Measurements from ENCODE around the gene LRRC4C. TPM values are rescaled to one million over a fixed set of nuclear protein-coding genes. Genes with fewer than 3 reads are reported as not detected.

LRRC4C gene
- total and polyA plus RNA-seq, 10 of the 15 experiments (the other 5 are each of a cell fraction or from before 2014, with no cell fraction given): 1.5 TPM; not detected in 9

GRCh38 chr11:40179541-40179940, 1279.9 kb downstream of the LRRC4C start:
- Histone ChIP-seq H3K4me1 (ENCODE audit: control insufficient read depth, insufficient read depth, low read length) (no peaks in the 10 kb centered on the region; the same call in 1 of the 2 replicates), H3K27me3 (replicated peaks in 1 of 2; ENCODE audit: control insufficient read depth in 2 of 2, insufficient read depth in 2 of 2, low read length in 1 of 2) (no peaks in the 10 kb centered on the region), H3K4me3 (no peak overlapping the region), H3K36me3 (ENCODE audit: control insufficient read depth in 2 of 2, insufficient read depth in 2 of 2, low read length in 1 of 2) (no peaks in the 10 kb centered on the region), H3K9ac (ENCODE audit: control insufficient read depth, insufficient read depth, low read length) (no peak overlapping the region), H3K79me2 (ENCODE audit: control insufficient read depth, insufficient read depth, low read length) (no peaks in the 10 kb centered on the region), H3K9me3 (replicated peaks; ENCODE audit: control insufficient read depth, insufficient read depth, low read length) (no peaks in the 10 kb centered on the region), H2AFZ (ENCODE audit: control insufficient read depth, low read depth, low read length) (no peak overlapping the region), H3K4me2 (ENCODE audit: control insufficient read depth, insufficient read depth) (no peak overlapping the region), H3K27ac (ENCODE audit: control insufficient read depth, insufficient read depth) (no peak overlapping the region), H4K20me1 (ENCODE audit: control insufficient read depth, insufficient read depth) (no peaks in the 10 kb centered on the region)
- POLR2A ChIA-PET: interaction anchor here (0.6 kb wide), 1 partner anchor 1029 kb away, joined by 3 read pairs; no protein-coding TSS in a partner anchor
- TF ChIP-seq YBX1 (IDR thresholded peaks at IDR 0.05) (no peak), ELK1 (IDR thresholded peaks at IDR 0.05; ENCODE audit: low read depth, low read length) (no peak), CUX1 (IDR thresholded peaks at IDR 0.05; ENCODE audit: insufficient replicate concordance, low read depth, low read length) (no peak), SMARCA5 (IDR thresholded peaks at IDR 0.05) (no peak), RUNX3 (IDR thresholded peaks at IDR 0.05; ENCODE audit: low read length) (no peak), EED (IDR thresholded peaks at IDR 0.05; ENCODE audit: low read depth) (no peak), HDAC2 (IDR thresholded peaks at IDR 0.05) (no peak), PAX5 (IDR thresholded peaks at IDR 0.05; ENCODE audit: borderline replicate concordance, low read depth, low read length) (no peak), PAX8 (IDR thresholded peaks at IDR 0.05) (no peak), RB1 (IDR thresholded peaks at IDR 0.05; ENCODE audit: borderline replicate concordance) (no peak), ZBTB33 (IDR thresholded peaks at IDR 0.05) (no peak), CTCF (IDR thresholded peaks at IDR 0.05 in 2 of 3, conservative IDR thresholded peaks at IDR 0.05 in 1 of 3; ENCODE audit: control insufficient read depth in 2 of 3, extremely low read depth in 1 of 3, insufficient read depth in 1 of 3, low read depth in 3 of 3, low read length in 3 of 3) (no peak), WRNIP1 (IDR thresholded peaks at IDR 0.05; ENCODE audit: borderline replicate concordance, low read depth, low read length) (no peak), RAD51 (IDR thresholded peaks at IDR 0.05) (no peak), HDAC6 (IDR thresholded peaks at IDR 0.05; ENCODE audit: unreplicated experiment) (no peak), ZZZ3 (IDR thresholded peaks at IDR 0.05; ENCODE audit: control insufficient read depth, insufficient read length, low read depth) (no peak)
- no peak for ATAC-seq
- DNase-seq (ENCODE audit: low read depth, low spot score): no peak
- in situ Hi-C loops (cut with MboI): no loop called here
- intact Hi-C loops (cut with micrococcal nuclease; ENCODE audit: unreplicated experiment): no loop called here
- SMC1A ChIA-PET (ENCODE audit: uncharacterized antibody, unreplicated experiment): interaction anchor here (6.2 kb wide), 1 partner anchor 12 kb away, joined by 54 read pairs; no protein-coding TSS in a partner anchor
- no TSS peak for BruUV-seq (replicated peaks)
- CTCF ChIA-PET: interaction anchor here (0.6 kb wide), 1 partner anchor 117 kb away, joined by 3 read pairs; no protein-coding TSS in a partner anchor
- RAD21 ChIA-PET (ENCODE audit: unreplicated experiment): no interaction called here
- 35% methylated on average over 6 of the region's 6 CpGs for WGBS (ENCODE audit: insufficient coverage, insufficient replicate concordance, low lambda C conversion rate, missing lambda C conversion rate)
- no peak for FAIRE-seq
